ENCODE results near the gene ESR1. TPM values are rescaled to one million over a fixed set of nuclear protein-coding genes. Genes with fewer than 3 reads are reported as not detected.
A peak's percentile ranks its signal among the peaks of the same experiment; 100 is the strongest.

The ESR1 gene
- total and polyA plus RNA-seq, 2 donors (not counting 3 experiments of a cell fraction or from before 2014, with no cell fraction given): 0.01 TPM; not detected in 1

DNA sequence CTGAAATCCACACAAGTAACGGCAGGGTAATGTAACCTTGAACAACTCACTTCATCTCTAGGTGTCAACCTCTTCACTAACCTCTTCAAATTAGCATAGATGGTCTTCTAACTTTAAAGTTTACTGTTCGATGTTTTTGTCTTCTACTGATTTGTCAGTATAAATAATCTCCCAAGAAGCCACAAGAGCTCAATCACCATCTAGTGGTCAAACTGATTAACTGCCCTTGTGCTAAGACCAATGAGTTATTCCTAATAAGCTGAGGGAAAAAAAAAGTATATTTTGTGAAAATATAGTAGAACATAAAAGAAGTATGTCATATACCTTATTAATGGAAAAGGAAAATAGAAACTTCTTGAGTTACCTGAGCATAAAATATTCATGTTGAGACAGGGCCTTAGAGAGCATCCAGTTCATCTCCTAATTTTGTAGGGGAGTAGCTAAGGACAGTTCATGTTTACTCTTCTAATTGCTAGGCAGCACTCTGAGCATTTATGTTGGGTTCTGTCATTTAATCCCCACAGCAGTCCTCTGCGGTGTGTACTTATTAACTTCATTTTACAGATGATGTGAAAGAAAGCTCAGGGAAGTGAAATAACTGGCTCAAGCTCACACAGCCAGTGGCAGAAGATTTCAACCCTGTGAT is 317.1 kb downstream of the ESR1 start:
- dilution Hi-C loops (cut with MboI; ENCODE audit: extremely low pct_ligation_motif_present, low sequenced_read_pairs): no loop called here
- no peaks in the 10 kb centered on the region for H3K9me1 ChIP-seq (replicated peaks; ENCODE audit: control insufficient read depth, extremely low read depth, insufficient read depth, low read length)
- DNase-seq (ENCODE audit: low read depth, low spot score) (peak; percentile 81), FAIRE-seq (peak; percentile 95)
- no peaks in the 10 kb centered on the region for H3K27me3 ChIP-seq (ENCODE audit: control insufficient read depth in 2 of 2, insufficient read depth in 2 of 2, low read length in 2 of 2)
- H2AFZ ChIP-seq (ENCODE audit: low read depth, low read length): peak overlapping the region; percentile 64
- H3K4me2 ChIP-seq (ENCODE audit: insufficient read depth, low read length): no peak overlapping the region
- TF ChIP-seq, protein P1, sequence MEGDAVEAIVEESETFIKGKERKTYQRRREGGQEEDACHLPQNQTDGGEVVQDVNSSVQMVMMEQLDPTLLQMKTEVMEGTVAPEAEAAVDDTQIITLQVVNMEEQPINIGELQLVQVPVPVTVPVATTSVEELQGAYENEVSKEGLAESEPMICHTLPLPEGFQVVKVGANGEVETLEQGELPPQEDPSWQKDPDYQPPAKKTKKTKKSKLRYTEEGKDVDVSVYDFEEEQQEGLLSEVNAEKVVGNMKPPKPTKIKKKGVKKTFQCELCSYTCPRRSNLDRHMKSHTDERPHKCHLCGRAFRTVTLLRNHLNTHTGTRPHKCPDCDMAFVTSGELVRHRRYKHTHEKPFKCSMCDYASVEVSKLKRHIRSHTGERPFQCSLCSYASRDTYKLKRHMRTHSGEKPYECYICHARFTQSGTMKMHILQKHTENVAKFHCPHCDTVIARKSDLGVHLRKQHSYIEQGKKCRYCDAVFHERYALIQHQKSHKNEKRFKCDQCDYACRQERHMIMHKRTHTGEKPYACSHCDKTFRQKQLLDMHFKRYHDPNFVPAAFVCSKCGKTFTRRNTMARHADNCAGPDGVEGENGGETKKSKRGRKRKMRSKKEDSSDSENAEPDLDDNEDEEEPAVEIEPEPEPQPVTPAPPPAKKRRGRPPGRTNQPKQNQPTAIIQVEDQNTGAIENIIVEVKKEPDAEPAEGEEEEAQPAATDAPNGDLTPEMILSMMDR (IDR thresholded peaks at IDR 0.05; ENCODE audit: extremely low read depth in 1 of 2, insufficient read depth in 1 of 2, low read depth in 1 of 2, low read length in 2 of 2): peak; percentile 53 to 55
- TF ChIP-seq, protein P2, sequence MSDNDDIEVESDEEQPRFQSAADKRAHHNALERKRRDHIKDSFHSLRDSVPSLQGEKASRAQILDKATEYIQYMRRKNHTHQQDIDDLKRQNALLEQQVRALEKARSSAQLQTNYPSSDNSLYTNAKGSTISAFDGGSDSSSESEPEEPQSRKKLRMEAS (IDR thresholded peaks at IDR 0.05; ENCODE audit: insufficient read depth, insufficient read length): no peak
- BruUV-seq (replicated peaks): no TSS peak
- H4K20me1 ChIP-seq (replicated peaks; ENCODE audit: control insufficient read depth, extremely low read depth, insufficient read depth, low read length): no peaks in the 10 kb centered on the region
- no peak overlapping the region for H3K27ac ChIP-seq (ENCODE audit: insufficient read depth, low read depth, low read length)
- intact Hi-C loops (cut with micrococcal nuclease): loop anchor here (1.0 to 5.0 kb wide), 3 partner anchors 148 to 449 kb away; no protein-coding TSS in a partner anchor
- H3K79me2 ChIP-seq (ENCODE audit: control insufficient read depth, insufficient read depth, low read length): no peaks in the 10 kb centered on the region
- H3K36me3 ChIP-seq (ENCODE audit: control insufficient read depth in 2 of 2, extremely low read depth in 1 of 2, insufficient read depth in 2 of 2, low read length in 2 of 2): peaks cover 0 to 3% of the 10 kb centered on the region in 2 experiments
- no peaks in the 10 kb centered on the region for H3K9me3 ChIP-seq (replicated peaks; ENCODE audit: control insufficient read depth, insufficient read depth, low read length)
- ChIA-PET CTCF (interaction anchor here (0.6 to 5.3 kb wide), 87 partner anchors 9 to 684 kb away, joined by 3 to 178 read pairs (median 4); no protein-coding TSS in a partner anchor), POLR2A (interaction anchor here (0.6 kb wide), 1 partner anchor 17 kb away, joined by 3 read pairs; no protein-coding TSS in a partner anchor)
- peaks cover 1% of the 10 kb centered on the region for H3K4me1 ChIP-seq (ENCODE audit: control insufficient read depth, extremely low read depth, insufficient read depth, low read length)
- H3K9ac ChIP-seq (replicated peaks; ENCODE audit: extremely low read depth, insufficient read depth, low read length): no peak overlapping the region
- H3K4me3 ChIP-seq (replicated peaks in 1 of 3; ENCODE audit: insufficient read depth in 1 of 3, low read depth in 1 of 3, low read length in 3 of 3): no peak overlapping the region
